ENCODE measurements around the gene HSD17B13.

- TF ChIP-seq POLR2AphosphoS5 (IDR thresholded peaks at IDR 0.05; ENCODE audit: low read depth, low read length) (no peak), TAF1 (IDR thresholded peaks at IDR 0.05; ENCODE audit: borderline replicate concordance, insufficient read depth, low read length) (no peak)
Measured at GRCh38 chr4:87299898-87300297, 22.8 kb downstream of the HSD17B13 start.

Measured in PFSK-1 (cell line).